Endothelial cell of umbilical vein (primary cell): ENCODE data around the gene USP35.

Experiments
- EZH2 ChIP-seq: IDR thresholded peaks from 2 replicates; pipeline ENCODE4 v1.6.1; 2012; ENCODE audit warnings: borderline replicate concordance, low read depth, mild to moderate bottlenecking, moderate library complexity, low read length, inconsistent platforms; ENCODE audit not compliant: severe bottlenecking
- GATA2 ChIP-seq: IDR thresholded peaks from 2 replicates; pipeline ENCODE4 v1.7.0; 2011; ENCODE audit warnings: low read depth, mild to moderate bottlenecking, moderate library complexity, mixed read lengths, low read length; ENCODE audit not compliant: insufficient read length, insufficient read depth
- MYC ChIP-seq: IDR thresholded peaks from one replicate; pipeline ENCODE4 v1.6.1; 2011; ENCODE audit warnings: mild to moderate bottlenecking, low read depth, low read length
- POLR2A ChIP-seq: IDR thresholded peaks from 2 replicates; pipeline ENCODE4 v1.6.1; 2012; ENCODE audit warnings: low read depth, mild to moderate bottlenecking, control low read depth, low read length
- POLR2AphosphoS5 ChIP-seq: IDR thresholded peaks from 2 replicates; pipeline ENCODE4 v1.6.1; 2012; ENCODE audit warnings: low read depth, mild to moderate bottlenecking, control low read depth, low read length, moderate library complexity; ENCODE audit not compliant: insufficient read depth
- TF ChIP-seq, protein P1 (sequence below), 2 donors: IDR thresholded peaks; 1 replicate in 1 of 2; 2 replicates in 1 of 2; pipeline ENCODE4 v1.5.1; 2011; ENCODE audit warnings: low read length in 2 of 2, mild to moderate bottlenecking in 2 of 2, moderate library complexity in 2 of 2, control low read depth in 1 of 2, inconsistent platforms in 1 of 2, low read depth in 1 of 2; ENCODE audit not compliant: insufficient read depth in 1 of 2; ENCODE audit errors: extremely low read depth in 1 of 2
- TF ChIP-seq, protein P2 (sequence below): IDR thresholded peaks from 2 replicates; pipeline ENCODE4 v1.6.1; 2011; ENCODE audit not compliant: insufficient read depth, insufficient read length

DNA sequence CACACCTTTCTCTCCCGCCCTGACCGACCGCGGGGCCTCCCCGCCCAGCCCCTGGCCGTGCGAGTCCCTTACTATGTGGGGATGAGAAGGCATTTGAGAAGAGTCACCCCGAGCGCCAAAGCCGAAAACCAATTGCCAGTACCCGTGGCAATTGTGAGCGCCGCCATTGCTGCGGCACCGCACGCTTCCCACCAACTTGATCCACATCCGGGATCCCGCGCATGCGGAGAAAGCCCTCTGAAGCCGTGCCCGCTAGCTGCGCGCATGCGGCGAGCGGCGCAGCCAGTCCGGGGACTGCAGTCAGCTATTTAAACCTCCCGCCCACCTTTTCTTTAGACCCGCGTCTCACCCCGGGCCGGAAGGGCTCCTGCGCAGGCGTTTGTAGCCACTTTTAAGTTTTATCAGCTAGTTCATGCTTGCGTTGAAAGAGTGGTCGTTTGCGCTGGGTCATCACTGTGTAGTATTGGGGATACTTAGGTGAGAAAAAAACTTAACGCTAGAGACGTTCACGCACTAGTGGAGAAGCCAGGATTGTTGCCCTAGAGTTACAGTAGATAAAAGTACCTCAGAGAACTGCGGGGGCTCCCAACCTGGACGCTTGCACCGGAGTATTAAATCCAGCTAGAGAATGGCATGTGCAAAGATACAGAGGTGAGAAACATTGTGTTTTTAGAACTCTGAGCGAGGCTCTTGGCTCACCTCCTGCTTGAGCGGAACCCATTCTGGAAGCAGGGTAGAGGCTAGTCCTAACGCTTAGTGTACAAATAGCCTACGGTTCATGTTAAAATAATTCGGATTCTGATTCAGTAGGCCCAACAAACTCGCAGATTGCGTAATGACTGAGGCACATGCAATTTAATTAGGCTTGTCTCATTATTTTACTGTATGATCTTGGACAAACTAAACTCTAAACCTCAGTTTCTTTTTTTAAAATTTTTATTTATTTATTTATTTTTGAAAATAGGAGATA lies 49.0 kb upstream of the USP35 start, which contains the start of gene ALG8:
- TF ChIP-seq, protein P1, sequence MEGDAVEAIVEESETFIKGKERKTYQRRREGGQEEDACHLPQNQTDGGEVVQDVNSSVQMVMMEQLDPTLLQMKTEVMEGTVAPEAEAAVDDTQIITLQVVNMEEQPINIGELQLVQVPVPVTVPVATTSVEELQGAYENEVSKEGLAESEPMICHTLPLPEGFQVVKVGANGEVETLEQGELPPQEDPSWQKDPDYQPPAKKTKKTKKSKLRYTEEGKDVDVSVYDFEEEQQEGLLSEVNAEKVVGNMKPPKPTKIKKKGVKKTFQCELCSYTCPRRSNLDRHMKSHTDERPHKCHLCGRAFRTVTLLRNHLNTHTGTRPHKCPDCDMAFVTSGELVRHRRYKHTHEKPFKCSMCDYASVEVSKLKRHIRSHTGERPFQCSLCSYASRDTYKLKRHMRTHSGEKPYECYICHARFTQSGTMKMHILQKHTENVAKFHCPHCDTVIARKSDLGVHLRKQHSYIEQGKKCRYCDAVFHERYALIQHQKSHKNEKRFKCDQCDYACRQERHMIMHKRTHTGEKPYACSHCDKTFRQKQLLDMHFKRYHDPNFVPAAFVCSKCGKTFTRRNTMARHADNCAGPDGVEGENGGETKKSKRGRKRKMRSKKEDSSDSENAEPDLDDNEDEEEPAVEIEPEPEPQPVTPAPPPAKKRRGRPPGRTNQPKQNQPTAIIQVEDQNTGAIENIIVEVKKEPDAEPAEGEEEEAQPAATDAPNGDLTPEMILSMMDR (IDR thresholded peaks at IDR 0.05; ENCODE audit: extremely low read depth in 1 of 2, insufficient read depth in 1 of 2, low read depth in 1 of 2, low read length in 2 of 2): no peak
- TF ChIP-seq POLR2A (peak; percentile 89), GATA2 (no peak), EZH2 (no peak), MYC (peak; percentile 30), POLR2AphosphoS5 (peak; percentile 89)
- TF ChIP-seq, protein P2, sequence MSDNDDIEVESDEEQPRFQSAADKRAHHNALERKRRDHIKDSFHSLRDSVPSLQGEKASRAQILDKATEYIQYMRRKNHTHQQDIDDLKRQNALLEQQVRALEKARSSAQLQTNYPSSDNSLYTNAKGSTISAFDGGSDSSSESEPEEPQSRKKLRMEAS: peak; percentile 91
